ENCODE data around the gene RFC3. TPM values are rescaled to one million over a fixed set of nuclear protein-coding genes. Genes with fewer than 3 reads are reported as not detected.

The RFC3 gene
- total RNA-seq, 2 donors from 2014 or later = 2.6 to 6.3 TPM

DNA sequence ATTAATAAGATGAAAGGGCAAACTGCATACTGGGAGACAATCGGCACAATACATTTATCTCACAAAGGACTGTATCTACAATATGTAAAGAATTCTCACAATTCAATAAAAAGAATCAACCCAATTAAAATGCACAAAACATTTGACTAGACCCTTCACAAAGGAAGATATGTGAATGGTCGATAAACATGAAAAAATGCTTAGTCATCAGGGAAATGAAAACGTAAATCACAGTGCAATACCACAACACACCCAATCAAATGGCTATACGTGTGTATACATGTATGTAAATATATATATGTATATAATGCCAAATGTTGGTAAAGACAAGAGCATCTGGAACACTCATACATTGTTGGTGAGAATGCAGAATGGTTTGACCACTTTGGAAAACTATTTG, 21.9 kb upstream of the RFC3 start:
- H3K27ac ChIP-seq = no peak overlapping the region
- DNase-seq (ENCODE audit: low spot score) (no peak), ATAC-seq (ENCODE audit: insufficient number of reproducible peaks, low FRiP score, low read depth) (no peak)

DNA sequence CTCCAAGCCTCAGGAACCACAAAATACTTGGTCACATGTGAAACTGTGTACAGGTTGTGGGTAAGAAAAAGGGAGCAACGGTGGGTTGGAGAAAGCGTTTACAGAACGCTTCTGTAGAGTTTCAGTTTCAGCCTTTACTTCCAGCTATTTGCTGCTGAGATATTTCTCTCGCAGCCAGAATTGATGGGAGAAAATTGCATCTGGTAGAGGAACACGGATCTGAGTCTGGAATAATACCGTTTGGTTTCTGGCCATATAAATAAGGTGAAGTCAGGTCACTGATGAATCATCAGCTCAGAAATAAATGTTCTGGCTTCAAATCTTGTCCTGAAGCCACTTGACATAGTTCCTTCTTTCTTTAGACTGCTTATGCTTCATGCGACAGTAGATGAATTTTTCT, 20.3 kb upstream of the RFC3 start:
- Histone ChIP-seq H3K27ac (peak overlapping the region; percentile 54 to 58), H3K27me3 (replicated peaks; ENCODE audit: insufficient read depth) (no peaks in the 10 kb centered on the region), H3K4me3 (peak overlapping the region; percentile 70), H3K9me3 (no peaks in the 10 kb centered on the region), H3K36me3 (no peaks in the 10 kb centered on the region), H3K4me1 (ENCODE audit: control insufficient read depth in 1 of 2, low read depth in 2 of 2) (peaks cover 0 to 13% of the 10 kb centered on the region in 2 donors)
- no peak for TF ChIP-seq CTCF (IDR thresholded peaks at IDR 0.05)
- DNase-seq (ENCODE audit: low spot score) = no peak
- peak; percentile 61 for ATAC-seq (ENCODE audit: insufficient number of reproducible peaks, low FRiP score, low read depth)

More for the DNA sequence above, 21.9 kb upstream of the RFC3 start:
- Histone ChIP-seq H3K9me3 (peaks cover 3% of the 10 kb centered on the region), H3K4me1 (ENCODE audit: control insufficient read depth in 1 of 2, low read depth in 2 of 2) (peaks cover 0 to 13% of the 10 kb centered on the region in 2 donors), H3K27me3 (replicated peaks; ENCODE audit: insufficient read depth) (no peaks in the 10 kb centered on the region), H3K36me3 (no peaks in the 10 kb centered on the region), H3K4me3 (no peak overlapping the region)
- no peak for TF ChIP-seq CTCF (IDR thresholded peaks at IDR 0.05)

- no peaks in the 10 kb centered on the region for H3K9me3 ChIP-seq
- no peaks in the 10 kb centered on the region for H3K36me3 ChIP-seq
- peak overlapping the region; percentile 70 for H3K4me3 ChIP-seq
- ATAC-seq (ENCODE audit: insufficient number of reproducible peaks, low FRiP score, low read depth) = no peak
- peaks cover 0 to 13% of the 10 kb centered on the region in 2 donors for H3K4me1 ChIP-seq (ENCODE audit: control insufficient read depth in 1 of 2, low read depth in 2 of 2)
- H3K27me3 ChIP-seq (replicated peaks; ENCODE audit: insufficient read depth) = no peaks in the 10 kb centered on the region
- DNase-seq (ENCODE audit: low spot score) = no peak
- H3K27ac ChIP-seq = peak overlapping the region; percentile 54 to 58
- no peak for TF ChIP-seq CTCF (IDR thresholded peaks at IDR 0.05)
These were observed 19.9 kb upstream of the RFC3 start for GRCh38 chr13:33798023-33798422.

- TF ChIP-seq CTCF (IDR thresholded peaks at IDR 0.05) = no peak
- H3K4me3 ChIP-seq = peak overlapping the region; percentile 21
- H3K36me3 ChIP-seq = no peaks in the 10 kb centered on the region
- no peaks in the 10 kb centered on the region for H3K27me3 ChIP-seq (replicated peaks; ENCODE audit: insufficient read depth)
- ATAC-seq (ENCODE audit: insufficient number of reproducible peaks, low FRiP score, low read depth) (no peak), DNase-seq (ENCODE audit: low spot score) (no peak)
- peaks cover 0 to 13% of the 10 kb centered on the region in 2 donors for H3K4me1 ChIP-seq (ENCODE audit: control insufficient read depth in 1 of 2, low read depth in 2 of 2)
- H3K27ac ChIP-seq = no peak overlapping the region
- H3K9me3 ChIP-seq = no peaks in the 10 kb centered on the region
These were observed 17.9 kb upstream of the RFC3 start for GRCh38 chr13:33799950-33800592.

DNA sequence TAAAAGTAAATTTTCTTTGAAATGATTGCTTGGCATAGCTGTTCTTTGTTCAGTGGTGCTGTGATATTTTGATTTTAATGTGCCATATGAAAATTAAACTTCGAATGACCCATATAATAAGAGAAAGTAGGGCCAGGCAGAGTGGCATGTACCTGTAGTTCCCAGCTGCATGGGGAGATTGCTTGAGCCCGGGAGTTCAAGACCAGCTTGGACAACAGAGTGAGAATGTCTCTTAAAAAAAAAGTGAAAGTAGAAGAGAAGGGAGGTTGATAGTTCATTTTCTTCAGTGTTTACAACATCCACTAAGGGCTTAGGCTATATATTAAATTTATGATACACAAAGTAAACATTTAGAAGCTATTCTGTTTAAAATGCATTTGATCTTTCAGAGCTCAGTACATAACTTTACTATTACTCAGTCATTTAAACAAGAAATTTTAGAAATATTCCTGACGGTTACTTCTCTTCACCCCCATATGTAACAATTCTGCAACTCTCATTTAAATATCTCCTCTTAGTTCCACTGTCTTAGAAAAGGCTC, 17.2 kb upstream of the RFC3 start:
- no peak for TF ChIP-seq CTCF (IDR thresholded peaks at IDR 0.05)
- Histone ChIP-seq H3K4me1 (ENCODE audit: control insufficient read depth in 1 of 2, low read depth in 2 of 2) (peaks cover 0 to 13% of the 10 kb centered on the region in 2 donors), H3K4me3 (peak overlapping the region; percentile 21), H3K9me3 (no peaks in the 10 kb centered on the region), H3K36me3 (no peaks in the 10 kb centered on the region), H3K27ac (no peak overlapping the region), H3K27me3 (replicated peaks; ENCODE audit: insufficient read depth) (no peaks in the 10 kb centered on the region)
- no peak for DNase-seq (ENCODE audit: low spot score)
- ATAC-seq (ENCODE audit: insufficient number of reproducible peaks, low FRiP score, low read depth) = no peak

Measured in thoracic aorta (tissue), 2 donors.